Keratinocyte (primary cell): ENCODE results near the gene KLHL1. TPM values are rescaled to one million over a fixed set of nuclear protein-coding genes. Genes with fewer than 3 reads are reported as not detected.

Experiments
- DNase-seq: peaks from one replicate; pipeline ENCODE4 v3.0.0-alpha.2; 2011; ENCODE audit warnings: low read depth, missing footprints, low spot score
- FAIRE-seq: peaks from 2 replicates; lab custom pipeline; 2011; peaks lifted over from hg19 to GRCh38; lab: Jason Lieb, UNC
- H2AFZ ChIP-seq: 2 replicates; pipeline ENCODE4 v1.6.0; 2012; ENCODE audit warnings: low read length, control low read depth, inconsistent platforms; ENCODE audit not compliant: control insufficient read depth
- H3K27ac ChIP-seq: 2 replicates; pipeline ENCODE4 v1.5.1; 2011; ENCODE audit warnings: low read length; ENCODE audit not compliant: control insufficient read depth, insufficient read depth
- H3K27me3 ChIP-seq: 3 replicates; pipeline ENCODE4 v1.6.0; 2011; ENCODE audit warnings: low read length; ENCODE audit not compliant: control insufficient read depth, insufficient read depth; ENCODE audit errors: extremely low read depth
- H3K36me3 ChIP-seq, 2 experiments: 2 replicates in 1 of 2; 3 replicates in 1 of 2; pipeline ENCODE4 v1.5.1; 2011; ENCODE audit warnings: low read length in 2 of 2, mild to moderate bottlenecking in 1 of 2; ENCODE audit not compliant: control insufficient read depth in 2 of 2, insufficient read depth in 2 of 2; ENCODE audit errors: extremely low read depth in 1 of 2
- H3K4me1 ChIP-seq: 3 replicates; pipeline ENCODE4 v1.5.1; 2011; ENCODE audit warnings: low read length; ENCODE audit not compliant: control insufficient read depth, insufficient read depth; ENCODE audit errors: extremely low read depth
- H3K4me2 ChIP-seq: 3 replicates; pipeline ENCODE4 v1.6.0; 2011; ENCODE audit warnings: low read depth, low read length; ENCODE audit not compliant: control insufficient read depth, insufficient read depth; ENCODE audit errors: extremely low read depth
- H3K4me3 ChIP-seq, 3 experiments: fragments of 200-600 bp in 1 of 3; sonication (generic) in 1 of 3; 2 replicates in 2 of 3; 3 replicates in 1 of 3; pipeline ENCODE4 v1.5.1; 2011 to 2016; ENCODE audit warnings: low read length in 3 of 3, mild to moderate bottlenecking in 3 of 3, control low read depth in 2 of 3, inconsistent platforms in 1 of 3, low read depth in 1 of 3, mixed read lengths in 1 of 3, mixed run types in 1 of 3, moderate library complexity in 1 of 3; ENCODE audit not compliant: control insufficient read depth in 2 of 3, insufficient read depth in 2 of 3; ENCODE audit errors: extremely low read depth in 1 of 3
- H3K79me2 ChIP-seq: 2 replicates; pipeline ENCODE4 v1.6.0; 2012; ENCODE audit warnings: low read length; ENCODE audit not compliant: control insufficient read depth, insufficient read depth
- H3K9ac ChIP-seq: 3 replicates; pipeline ENCODE4 v1.6.0; 2011; ENCODE audit warnings: low read length; ENCODE audit not compliant: control insufficient read depth, insufficient read depth; ENCODE audit errors: extremely low read depth
- H3K9me1 ChIP-seq: 3 replicates; pipeline ENCODE4 v1.6.0; 2011; ENCODE audit warnings: low read length; ENCODE audit not compliant: control insufficient read depth, insufficient read depth; ENCODE audit errors: extremely low read depth
- H3K9me3 ChIP-seq: 2 replicates; pipeline ENCODE4 v1.5.1; 2012; ENCODE audit warnings: low read depth, low read length; ENCODE audit not compliant: control insufficient read depth
- H4K20me1 ChIP-seq: 3 replicates; pipeline ENCODE4 v1.6.0; 2011; ENCODE audit warnings: low read length; ENCODE audit not compliant: control insufficient read depth, insufficient read depth; ENCODE audit errors: extremely low read depth
- EZH2 ChIP-seq: IDR thresholded peaks from one replicate; pipeline ENCODE4 v1.6.1; 2012; ENCODE audit warnings: inconsistent platforms, mild to moderate bottlenecking, low read length, moderate library complexity
- dilution Hi-C: fragments of 300-500 bp; cut with MboI; formaldehyde crosslinking; loops from one replicate; pipeline ENCODE4 v1.7.0; 2020; ENCODE audit warnings: low sequenced_read_pairs; ENCODE audit not compliant: extremely low pct_ligation_motif_present
- polyA plus RNA-seq, 5 experiments: library from polyadenylated mRNA; depleted of rRNA in 3 of 5; stranded (reverse) in 3 of 5; stranded (forward) in 1 of 5; unstranded in 1 of 5; fragments of >200 nt; gene quantifications; 1 replicate in 1 of 5; 2 replicates in 3 of 5; 3 replicates in 1 of 5; pipeline versions ENCODE4 v1.2.1 to v1.2.3, GENCODE V29; 2011 to 2012; ENCODE audit warnings: missing spikeins in 2 of 5, low read depth in 1 of 5, low replicate concordance in 1 of 5
- small RNA-seq, 3 experiments: library from RNA; depleted of rRNA; stranded (forward); fragments of <200 nt; gene quantifications; one replicate each; pipeline ENCODE3, GENCODE V24; 2012; ENCODE audit warnings: low read depth in 3 of 3, low replicate concordance in 1 of 3; ENCODE audit not compliant: insufficient read length in 3 of 3
- TF ChIP-seq, protein P1 (sequence below), 3 experiments: IDR thresholded peaks in 1 of 3; conservative IDR thresholded peaks in 1 of 3; optimal IDR thresholded peaks in 1 of 3; 2 replicates in 2 of 3; 3 replicates in 1 of 3; pipeline versions ENCODE3 to v1.5.1; 2011; ENCODE audit warnings: low read length in 3 of 3, mild to moderate bottlenecking in 3 of 3, moderate library complexity in 2 of 3, control low read depth in 1 of 3, inconsistent platforms in 1 of 3; ENCODE audit not compliant: insufficient read depth in 2 of 3; ENCODE audit errors: extremely low read depth in 1 of 3

Gene KLHL1
- polyA plus RNA-seq, 1 donor (not counting 4 experiments of a cell fraction or from before 2014, with no cell fraction given): not detected

- H3K27ac ChIP-seq: no peak overlapping the region
- H3K9me3 ChIP-seq: no peaks in the 10 kb centered on the region
- no peak for FAIRE-seq
- H3K9me1 ChIP-seq: no peaks in the 10 kb centered on the region
- no peak overlapping the region for H2AFZ ChIP-seq
- H3K9ac ChIP-seq: no peak overlapping the region
- no peaks in the 10 kb centered on the region for H3K36me3 ChIP-seq
- no peak overlapping the region for H3K4me3 ChIP-seq
- no peaks in the 10 kb centered on the region for H3K4me1 ChIP-seq
- no peaks in the 10 kb centered on the region for H4K20me1 ChIP-seq
- TF ChIP-seq, protein P1, sequence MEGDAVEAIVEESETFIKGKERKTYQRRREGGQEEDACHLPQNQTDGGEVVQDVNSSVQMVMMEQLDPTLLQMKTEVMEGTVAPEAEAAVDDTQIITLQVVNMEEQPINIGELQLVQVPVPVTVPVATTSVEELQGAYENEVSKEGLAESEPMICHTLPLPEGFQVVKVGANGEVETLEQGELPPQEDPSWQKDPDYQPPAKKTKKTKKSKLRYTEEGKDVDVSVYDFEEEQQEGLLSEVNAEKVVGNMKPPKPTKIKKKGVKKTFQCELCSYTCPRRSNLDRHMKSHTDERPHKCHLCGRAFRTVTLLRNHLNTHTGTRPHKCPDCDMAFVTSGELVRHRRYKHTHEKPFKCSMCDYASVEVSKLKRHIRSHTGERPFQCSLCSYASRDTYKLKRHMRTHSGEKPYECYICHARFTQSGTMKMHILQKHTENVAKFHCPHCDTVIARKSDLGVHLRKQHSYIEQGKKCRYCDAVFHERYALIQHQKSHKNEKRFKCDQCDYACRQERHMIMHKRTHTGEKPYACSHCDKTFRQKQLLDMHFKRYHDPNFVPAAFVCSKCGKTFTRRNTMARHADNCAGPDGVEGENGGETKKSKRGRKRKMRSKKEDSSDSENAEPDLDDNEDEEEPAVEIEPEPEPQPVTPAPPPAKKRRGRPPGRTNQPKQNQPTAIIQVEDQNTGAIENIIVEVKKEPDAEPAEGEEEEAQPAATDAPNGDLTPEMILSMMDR (optimal IDR thresholded peaks at IDR 0.05 in 1 of 3, IDR thresholded peaks at IDR 0.05 in 1 of 3, conservative IDR thresholded peaks at IDR 0.05 in 1 of 3; ENCODE audit: extremely low read depth in 1 of 3, insufficient read depth in 2 of 3, low read length in 3 of 3): no peak
- no peak for TF ChIP-seq EZH2
- H3K4me2 ChIP-seq: no peak overlapping the region
- H3K27me3 ChIP-seq: no peaks in the 10 kb centered on the region
- no peaks in the 10 kb centered on the region for H3K79me2 ChIP-seq
- dilution Hi-C loops: no loop called here
- no peak for DNase-seq
These were observed 450.6 kb downstream of the KLHL1 start for GRCh38 chr13:69657676-69658075.

DNA sequence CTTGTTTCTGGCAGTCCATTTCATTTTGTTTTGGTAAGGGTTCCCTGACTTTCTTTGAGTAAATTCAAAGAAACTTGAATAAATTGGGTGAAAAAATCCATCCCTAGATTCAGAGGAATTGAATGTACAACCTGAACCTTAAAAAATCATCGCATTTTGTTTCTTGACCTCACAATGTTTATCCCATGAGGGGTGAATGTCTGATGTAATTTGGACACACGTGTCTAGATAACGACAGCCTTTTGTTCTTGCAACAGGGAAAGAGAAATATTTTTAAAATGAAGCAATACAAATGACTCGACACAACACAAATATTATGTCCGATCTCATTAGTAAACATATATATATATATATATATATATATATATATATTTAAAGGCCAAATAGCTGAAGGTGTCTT, 453.9 kb downstream of the KLHL1 start:
- no peak overlapping the region for H3K4me2 ChIP-seq
- H3K9ac ChIP-seq: no peak overlapping the region
- no peak overlapping the region for H3K4me3 ChIP-seq
- H3K27ac ChIP-seq: no peak overlapping the region
- H2AFZ ChIP-seq: no peak overlapping the region
- H3K4me1 ChIP-seq: no peaks in the 10 kb centered on the region
- no peaks in the 10 kb centered on the region for H3K79me2 ChIP-seq
- DNase-seq: no peak
- no peaks in the 10 kb centered on the region for H3K36me3 ChIP-seq
- no peak for TF ChIP-seq EZH2
- TF ChIP-seq, protein P1 (optimal IDR thresholded peaks at IDR 0.05 in 1 of 3, IDR thresholded peaks at IDR 0.05 in 1 of 3, conservative IDR thresholded peaks at IDR 0.05 in 1 of 3; ENCODE audit: extremely low read depth in 1 of 3, insufficient read depth in 2 of 3, low read length in 3 of 3): no peak
- H3K9me1 ChIP-seq: no peaks in the 10 kb centered on the region
- no peaks in the 10 kb centered on the region for H3K27me3 ChIP-seq
- FAIRE-seq: no peak
- H3K9me3 ChIP-seq: no peaks in the 10 kb centered on the region
- dilution Hi-C loops: no loop called here
- no peaks in the 10 kb centered on the region for H4K20me1 ChIP-seq

Small RNA genes lying within 50 kb of the gene (small RNA-seq; reads per million reads assigned to genes)
- 0 reads per million in 3 experiments for gene RNY3P10

Other genes starting within 250 kb of the KLHL1 start
- gene ATXN8OS, start 626 bp downstream of the KLHL1 start, polyA plus RNA-seq: not detected in 3 replicates